Fibroblast of lung (primary cell): ENCODE data around the gene MAML3. TPM values are rescaled to one million over a fixed set of nuclear protein-coding genes. Genes with fewer than 3 reads are reported as not detected.

Experiments used
- DNase-seq, 2 donors: peaks; one replicate each; pipeline versions ENCODE4 v3.0.0 to v3.0.0-alpha.2; 2010; ENCODE audit warnings: low read depth in 2 of 2
- H2AFZ ChIP-seq: 2 replicates; pipeline ENCODE4 v1.5.1; 2012; ENCODE audit warnings: low read length, control low read depth, inconsistent platforms
- H3K27ac ChIP-seq: 2 replicates; pipeline ENCODE4 v1.5.1; 2011; ENCODE audit warnings: low read length, control low read depth; ENCODE audit not compliant: insufficient read depth
- H3K27me3 ChIP-seq: 2 replicates; pipeline ENCODE4 v1.5.1; 2011; ENCODE audit warnings: mild to moderate bottlenecking, low read length; ENCODE audit not compliant: control insufficient read depth, insufficient read depth
- H3K36me3 ChIP-seq: 2 replicates; pipeline ENCODE4 v1.5.1; 2011; ENCODE audit warnings: low read length; ENCODE audit not compliant: control insufficient read depth, insufficient read depth
- H3K4me1 ChIP-seq: 2 replicates; pipeline ENCODE4 v1.5.1; 2011; ENCODE audit warnings: low read length; ENCODE audit not compliant: control insufficient read depth, insufficient read depth; ENCODE audit errors: extremely low read depth
- H3K4me2 ChIP-seq: 2 replicates; pipeline ENCODE4 v1.5.1; 2011; ENCODE audit warnings: low read length, control low read depth; ENCODE audit not compliant: insufficient read depth; ENCODE audit errors: extremely low read depth
- H3K4me3 ChIP-seq, 4 experiments: fragments of 200-600 bp in 1 of 4; sonication (generic) in 1 of 4; replicated peaks in 1 of 4; 2 replicates each; pipeline ENCODE4 v1.5.1; 2011 to 2016; ENCODE audit warnings: low read length in 4 of 4, low read depth in 3 of 4, mild to moderate bottlenecking in 3 of 4, control low read depth in 2 of 4, inconsistent platforms in 1 of 4, mixed read lengths in 1 of 4; ENCODE audit not compliant: insufficient read depth in 1 of 4; ENCODE audit errors: control extremely low read depth in 1 of 4
- H3K79me2 ChIP-seq: 2 replicates; pipeline ENCODE4 v1.5.1; 2012; ENCODE audit warnings: mild to moderate bottlenecking, low read length, inconsistent platforms; ENCODE audit not compliant: control insufficient read depth, insufficient read depth
- H3K9ac ChIP-seq: 2 replicates; pipeline ENCODE4 v1.5.1; 2011; ENCODE audit warnings: mild to moderate bottlenecking, low read length, control low read depth; ENCODE audit not compliant: insufficient read depth
- H3K9me3 ChIP-seq: 2 replicates; pipeline ENCODE4 v1.5.1; 2012; ENCODE audit warnings: low read depth, low read length; ENCODE audit not compliant: control insufficient read depth, insufficient read depth
- H4K20me1 ChIP-seq: 2 replicates; pipeline ENCODE4 v1.5.1; 2011; ENCODE audit warnings: low read length; ENCODE audit not compliant: control insufficient read depth, insufficient read depth; ENCODE audit errors: extremely low read depth
- CTCF ChIP-seq, 2 donors: IDR thresholded peaks in 1 of 2; conservative IDR thresholded peaks in 1 of 2; 1 replicate in 1 of 2; 2 replicates in 1 of 2; pipeline ENCODE4 v1.5.1; 2011 to 2012; ENCODE audit warnings: low read length in 2 of 2, control low read depth in 1 of 2, inconsistent platforms in 1 of 2, low read depth in 1 of 2, mild to moderate bottlenecking in 1 of 2
- EZH2 ChIP-seq: IDR thresholded peaks from 2 replicates; pipeline ENCODE4 v1.5.1; 2012; ENCODE audit warnings: low read length, control low read depth, mild to moderate bottlenecking; ENCODE audit errors: missing control alignments
- polyA plus RNA-seq, 2 donors: library from polyadenylated mRNA; depleted of rRNA in 1 of 2; stranded (reverse) in 1 of 2; unstranded in 1 of 2; fragments of >200 nt; gene quantifications; 2 replicates each; pipeline ENCODE4 v1.2.1, GENCODE V29; 2011 to 2012; ENCODE audit warnings: missing spikeins in 1 of 2
- total RNA-seq: library from RNA; depleted of rRNA; stranded (reverse); fragments of >200 nt; gene quantifications from 2 replicates; pipeline ENCODE4 v1.2.1, GENCODE V29; 2014

MAML3 gene
- total and polyA plus RNA-seq, 2 donors (not counting 1 experiment from before 2014, with no cell fraction given) = 2.0 to 2.8 TPM

GRCh38 chr4:139851133-139851532, 302.9 kb downstream of the MAML3 start:
- no peaks in the 10 kb centered on the region for H3K27me3 ChIP-seq
- H3K4me3 ChIP-seq = no peak overlapping the region
- no peaks in the 10 kb centered on the region for H3K9me3 ChIP-seq
- H3K36me3 ChIP-seq = no peaks in the 10 kb centered on the region
- no peak overlapping the region for H3K27ac ChIP-seq
- TF ChIP-seq CTCF (conservative IDR thresholded peaks at IDR 0.05 in 1 of 2, IDR thresholded peaks at IDR 0.05 in 1 of 2; ENCODE audit: low read depth in 1 of 2, low read length in 2 of 2) (no peak), EZH2 (no peak)
- no peak overlapping the region for H2AFZ ChIP-seq
- no peaks in the 10 kb centered on the region for H4K20me1 ChIP-seq
- H3K9ac ChIP-seq = no peak overlapping the region
- no peak overlapping the region for H3K4me2 ChIP-seq
- H3K79me2 ChIP-seq = no peaks in the 10 kb centered on the region
- H3K4me1 ChIP-seq = no peaks in the 10 kb centered on the region
- no peak for DNase-seq

- Histone ChIP-seq H3K9ac (no peak overlapping the region), H3K79me2 (no peaks in the 10 kb centered on the region), H4K20me1 (no peaks in the 10 kb centered on the region), H2AFZ (no peak overlapping the region), H3K9me3 (no peaks in the 10 kb centered on the region), H3K36me3 (no peaks in the 10 kb centered on the region), H3K4me1 (no peaks in the 10 kb centered on the region), H3K27ac (no peak overlapping the region), H3K4me3 (no peak overlapping the region), H3K27me3 (no peaks in the 10 kb centered on the region), H3K4me2 (no peak overlapping the region)
- TF ChIP-seq CTCF (conservative IDR thresholded peaks at IDR 0.05 in 1 of 2, IDR thresholded peaks at IDR 0.05 in 1 of 2; ENCODE audit: low read depth in 1 of 2, low read length in 2 of 2) = no peak
- TF ChIP-seq EZH2 = no peak
- no peak for DNase-seq
Observed at GRCh38 chr4:139849219-139849618, 304.8 kb downstream of the MAML3 start.

DNA sequence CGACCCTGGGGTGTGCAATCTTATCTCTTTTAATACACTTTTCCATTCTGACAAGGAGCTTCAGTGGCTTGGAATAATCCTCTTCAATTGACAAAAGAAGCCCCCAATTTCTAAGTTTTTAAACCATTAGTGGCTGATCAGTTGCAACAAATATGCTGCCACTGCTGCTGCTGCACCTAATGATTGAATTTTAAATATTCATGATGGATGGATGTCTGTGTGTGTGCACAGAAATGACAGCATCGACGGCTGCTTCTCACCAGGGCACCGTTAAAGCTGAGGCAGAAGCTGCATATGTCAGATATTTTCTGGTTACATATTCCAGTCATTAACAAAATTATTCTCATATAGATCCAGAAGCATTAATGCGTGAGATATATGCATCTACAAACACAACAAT, 306.0 kb downstream of the MAML3 start:
- no peaks in the 10 kb centered on the region for H3K27me3 ChIP-seq
- no peaks in the 10 kb centered on the region for H3K36me3 ChIP-seq
- no peaks in the 10 kb centered on the region for H3K9me3 ChIP-seq
- H3K9ac ChIP-seq = no peak overlapping the region
- H2AFZ ChIP-seq = no peak overlapping the region
- no peak overlapping the region for H3K4me2 ChIP-seq
- H3K4me1 ChIP-seq = no peaks in the 10 kb centered on the region
- H3K79me2 ChIP-seq = no peaks in the 10 kb centered on the region
- H3K4me3 ChIP-seq = no peak overlapping the region
- no peaks in the 10 kb centered on the region for H4K20me1 ChIP-seq
- DNase-seq = no peak
- H3K27ac ChIP-seq = no peak overlapping the region
- no peak for TF ChIP-seq CTCF (conservative IDR thresholded peaks at IDR 0.05 in 1 of 2, IDR thresholded peaks at IDR 0.05 in 1 of 2; ENCODE audit: low read depth in 1 of 2, low read length in 2 of 2)
